ENCODE results near the gene IMMP2L.

Gene IMMP2L

GRCh38 chr7:110800984-110801383, 761.3 kb downstream of the IMMP2L start:
- no peaks in the 10 kb centered on the region for H3K36me3 Mint-ChIP-seq (ENCODE audit: low read depth)
- no peaks in the 10 kb centered on the region for H3K4me1 Mint-ChIP-seq
- H3K4me3 Mint-ChIP-seq: no peak overlapping the region
- no peak overlapping the region for H3K27ac Mint-ChIP-seq
- no peaks in the 10 kb centered on the region for H3K27me3 Mint-ChIP-seq (ENCODE audit: low read depth)
- TF ChIP-seq CTCF (IDR thresholded peaks at IDR 0.05; ENCODE audit: unreplicated experiment in 3 of 3): no peak
- H3K9me3 Mint-ChIP-seq: no peaks in the 10 kb centered on the region

GRCh38 chr7:110797656-110798055, 764.6 kb downstream of the IMMP2L start:
- TF ChIP-seq CTCF (IDR thresholded peaks at IDR 0.05; ENCODE audit: unreplicated experiment in 3 of 3): no peak
- no peak overlapping the region for H3K27ac Mint-ChIP-seq
- H3K27me3 Mint-ChIP-seq (ENCODE audit: low read depth): no peaks in the 10 kb centered on the region
- no peaks in the 10 kb centered on the region for H3K9me3 Mint-ChIP-seq
- H3K4me1 Mint-ChIP-seq: no peaks in the 10 kb centered on the region
- no peak overlapping the region for H3K4me3 Mint-ChIP-seq
- no peaks in the 10 kb centered on the region for H3K36me3 Mint-ChIP-seq (ENCODE audit: low read depth)

- H3K27me3 Mint-ChIP-seq (ENCODE audit: low read depth): no peaks in the 10 kb centered on the region
- no peak overlapping the region for H3K4me3 Mint-ChIP-seq
- H3K4me1 Mint-ChIP-seq: peaks cover 8% of the 10 kb centered on the region
- H3K9me3 Mint-ChIP-seq: no peaks in the 10 kb centered on the region
- no peaks in the 10 kb centered on the region for H3K36me3 Mint-ChIP-seq (ENCODE audit: low read depth)
- no peak overlapping the region for H3K27ac Mint-ChIP-seq
- no peak for TF ChIP-seq CTCF (IDR thresholded peaks at IDR 0.05; ENCODE audit: unreplicated experiment in 3 of 3)
Measured at GRCh38 chr7:110790992-110791391, 771.3 kb downstream of the IMMP2L start.

- Mint-ChIP-seq H3K36me3 (ENCODE audit: low read depth) (no peaks in the 10 kb centered on the region), H3K27me3 (ENCODE audit: low read depth) (no peaks in the 10 kb centered on the region), H3K4me3 (no peak overlapping the region), H3K27ac (peak overlapping the region in 1 of 3 experiments; percentile 17), H3K4me1 (peaks cover 8% of the 10 kb centered on the region), H3K9me3 (no peaks in the 10 kb centered on the region)
- no peak for TF ChIP-seq CTCF (IDR thresholded peaks at IDR 0.05; ENCODE audit: unreplicated experiment in 3 of 3)
Measured at GRCh38 chr7:110786328-110786965, 775.8 kb downstream of the IMMP2L start.

GRCh38 chr7:110784749-110785148, 777.5 kb downstream of the IMMP2L start:
- Mint-ChIP-seq H3K4me3 (no peak overlapping the region), H3K27me3 (ENCODE audit: low read depth) (no peaks in the 10 kb centered on the region), H3K36me3 (ENCODE audit: low read depth) (no peaks in the 10 kb centered on the region), H3K4me1 (peaks cover 8% of the 10 kb centered on the region), H3K27ac (no peak overlapping the region), H3K9me3 (no peaks in the 10 kb centered on the region)
- no peak for TF ChIP-seq CTCF (IDR thresholded peaks at IDR 0.05; ENCODE audit: unreplicated experiment in 3 of 3)

- Mint-ChIP-seq H3K4me3 (no peak overlapping the region), H3K9me3 (no peaks in the 10 kb centered on the region), H3K27me3 (ENCODE audit: low read depth) (no peaks in the 10 kb centered on the region), H3K4me1 (no peaks in the 10 kb centered on the region), H3K27ac (no peak overlapping the region), H3K36me3 (ENCODE audit: low read depth) (no peaks in the 10 kb centered on the region)
- TF ChIP-seq CTCF (IDR thresholded peaks at IDR 0.05; ENCODE audit: unreplicated experiment in 3 of 3): no peak
Measured at GRCh38 chr7:110780712-110781111, 781.6 kb downstream of the IMMP2L start.
